Mammary epithelial cell (primary cell): ENCODE data around the gene GLI1.

Experiments used
- CTCF ChIP-seq, 2 donors: IDR thresholded peaks in 1 of 2; conservative IDR thresholded peaks in 1 of 2; 2 replicates each; pipeline ENCODE4 v1.5.1; 2011 to 2012; ENCODE audit warnings: inconsistent platforms in 2 of 2, low read length in 2 of 2, mild to moderate bottlenecking in 2 of 2, control low read depth in 1 of 2, low read depth in 1 of 2; ENCODE audit not compliant: insufficient read depth in 1 of 2; ENCODE audit errors: extremely low read depth in 1 of 2
- EZH2 ChIP-seq: IDR thresholded peaks from 2 replicates; pipeline ENCODE4 v1.6.1; 2012; ENCODE audit warnings: low read length, inconsistent platforms, borderline replicate concordance

- no peak for TF ChIP-seq CTCF (conservative IDR thresholded peaks at IDR 0.05 in 1 of 2, IDR thresholded peaks at IDR 0.05 in 1 of 2; ENCODE audit: extremely low read depth in 1 of 2, insufficient read depth in 1 of 2, low read depth in 1 of 2, low read length in 2 of 2)
- no peak for TF ChIP-seq EZH2
These were observed 14.8 kb downstream of the GLI1 start for GRCh38 chr12:57474430-57474829.
